Esophagus squamous epithelium (tissue), 4 donors: Measurements from ENCODE around the gene TEKT5.

Source experiments
- POLR2A ChIP-seq, 4 donors: fragments of 450-650 bp; IDR thresholded peaks; one replicate each; pipeline ENCODE4 v1.6.1; 2017; ENCODE audit warnings: antibody characterized with exemption in 4 of 4, mild to moderate bottlenecking in 4 of 4, moderate library complexity in 3 of 4
- TF ChIP-seq, protein P1 (sequence below), 6 experiments: fragments of 450-650 bp in 4 of 6; fragments of 200-600 bp in 2 of 6; sonication (generic) in 2 of 6; IDR thresholded peaks; one replicate each; pipeline ENCODE4 v1.5.1; 2016 to 2019; ENCODE audit warnings: antibody characterized with exemption in 6 of 6, mild to moderate bottlenecking in 4 of 6, moderate library complexity in 4 of 6

DNA sequence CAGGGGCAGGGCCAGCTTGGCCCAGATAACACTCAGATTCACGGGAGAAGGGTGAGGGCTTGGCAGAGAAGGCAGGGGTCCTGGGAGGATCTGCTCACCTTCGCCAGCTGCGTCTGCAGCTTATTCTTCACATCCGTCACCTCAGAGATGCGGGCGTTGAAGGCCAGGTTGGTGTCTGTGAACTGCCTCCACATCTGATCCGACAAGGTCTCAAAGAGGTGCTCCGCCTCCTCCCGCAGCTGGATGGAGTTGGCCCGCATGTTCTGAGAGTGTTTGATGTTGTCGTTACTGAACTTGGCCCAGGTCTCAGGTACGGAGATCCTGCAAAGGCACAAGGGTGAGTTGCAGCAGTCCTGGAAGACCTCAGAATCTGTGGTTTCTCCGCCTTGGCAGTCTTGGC is 18.9 kb downstream of the TEKT5 start:
- TF ChIP-seq, protein P1, sequence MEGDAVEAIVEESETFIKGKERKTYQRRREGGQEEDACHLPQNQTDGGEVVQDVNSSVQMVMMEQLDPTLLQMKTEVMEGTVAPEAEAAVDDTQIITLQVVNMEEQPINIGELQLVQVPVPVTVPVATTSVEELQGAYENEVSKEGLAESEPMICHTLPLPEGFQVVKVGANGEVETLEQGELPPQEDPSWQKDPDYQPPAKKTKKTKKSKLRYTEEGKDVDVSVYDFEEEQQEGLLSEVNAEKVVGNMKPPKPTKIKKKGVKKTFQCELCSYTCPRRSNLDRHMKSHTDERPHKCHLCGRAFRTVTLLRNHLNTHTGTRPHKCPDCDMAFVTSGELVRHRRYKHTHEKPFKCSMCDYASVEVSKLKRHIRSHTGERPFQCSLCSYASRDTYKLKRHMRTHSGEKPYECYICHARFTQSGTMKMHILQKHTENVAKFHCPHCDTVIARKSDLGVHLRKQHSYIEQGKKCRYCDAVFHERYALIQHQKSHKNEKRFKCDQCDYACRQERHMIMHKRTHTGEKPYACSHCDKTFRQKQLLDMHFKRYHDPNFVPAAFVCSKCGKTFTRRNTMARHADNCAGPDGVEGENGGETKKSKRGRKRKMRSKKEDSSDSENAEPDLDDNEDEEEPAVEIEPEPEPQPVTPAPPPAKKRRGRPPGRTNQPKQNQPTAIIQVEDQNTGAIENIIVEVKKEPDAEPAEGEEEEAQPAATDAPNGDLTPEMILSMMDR (IDR thresholded peaks at IDR 0.05), result no peak
- no peak for TF ChIP-seq POLR2A (IDR thresholded peaks at IDR 0.05)
